B cell (primary cell): Measurements from ENCODE around the gene UNC5C.

Source experiments
- CTCF ChIP-seq: fragments of 200-600 bp; IDR thresholded peaks from one replicate; pipeline ENCODE4 v1.8.0; 2022; ENCODE audit warnings: antibody characterized with exemption, mild to moderate bottlenecking
- EZH2 ChIP-seq: IDR thresholded peaks from 2 replicates; pipeline ENCODE4 v1.6.1; 2012; ENCODE audit warnings: borderline replicate concordance, low read depth, mild to moderate bottlenecking, moderate library complexity, low read length; ENCODE audit not compliant: insufficient read depth, poor library complexity, severe bottlenecking

- no peak for TF ChIP-seq CTCF
- no peak for TF ChIP-seq EZH2
These were observed 264.1 kb downstream of the UNC5C start for GRCh38 chr4:95284655-95285054.
